Uterus (tissue), 4 donors: ENCODE results near the gene PLA2G1B. TPM values are rescaled to one million over a fixed set of nuclear protein-coding genes. Genes with fewer than 3 reads are reported as not detected.

Experiments
- DNase-seq, 2 donors: peaks; one replicate each; pipeline ENCODE4 v3.0.0-alpha.2; 2019 to 2020
- H3K27ac ChIP-seq, 2 donors: fragments of 200-600 bp; sonication (generic); 1 replicate in 1 of 2; 2 replicates in 1 of 2; pipeline ENCODE4 v1.5.1; 2016 to 2018
- H3K27me3 ChIP-seq, 2 donors: fragments of 200-600 bp; sonication (generic); one replicate each; pipeline ENCODE4 v1.5.1; 2018 to 2019; ENCODE audit warnings: control low read depth in 1 of 2
- H3K36me3 ChIP-seq, 2 donors: fragments of 200-600 bp; sonication (generic); one replicate each; pipeline ENCODE4 v1.5.1; 2019; ENCODE audit warnings: control low read depth in 1 of 2
- H3K4me1 ChIP-seq, 2 donors: fragments of 200-600 bp; sonication (generic); one replicate each; pipeline ENCODE4 v1.5.1; 2018 to 2019; ENCODE audit warnings: control low read depth in 1 of 2
- H3K4me3 ChIP-seq, 2 donors: fragments of 200-600 bp; sonication (generic); 1 replicate in 1 of 2; 2 replicates in 1 of 2; pipeline ENCODE4 v1.5.1; 2018 to 2019; ENCODE audit warnings: mild to moderate bottlenecking in 1 of 2
- H3K9me3 ChIP-seq, 2 donors: fragments of 200-600 bp; sonication (generic); one replicate each; pipeline ENCODE4 v1.5.1; 2019; ENCODE audit warnings: control low read depth in 1 of 2
- CTCF ChIP-seq, 4 experiments: fragments of 200-600 bp in 2 of 4; fragments of 450-650 bp in 2 of 4; sonication (generic) in 2 of 4; IDR thresholded peaks; one replicate each; pipeline ENCODE4 v1.5.1; 2016 to 2019; ENCODE audit warnings: antibody characterized with exemption in 4 of 4, mild to moderate bottlenecking in 2 of 4, moderate library complexity in 1 of 4
- POLR2A ChIP-seq, 2 donors: fragments of 450-650 bp; IDR thresholded peaks; one replicate each; pipeline ENCODE4 v1.6.1; 2016; ENCODE audit warnings: antibody characterized with exemption in 2 of 2, mild to moderate bottlenecking in 1 of 2, moderate library complexity in 1 of 2
- intact Hi-C: fragments of 100-400 bp; cut with DNase I; formaldehyde crosslinking; loops from one replicate; pipeline ENCODE4 v1.15.1; 2023; ENCODE audit warnings: low total_unique reads
- total RNA-seq, 4 donors: library from RNA; depleted of rRNA in 3 of 4; stranded (reverse); fragments of >200 nt in 3 of 4; gene quantifications; one replicate each; pipeline versions ENCODE4 v1.1.0 to v1.2.4, GENCODE V29; 2014 to 2023
- donor health status: DM: yes; HTN: yes; CAD: no.

PLA2G1B gene
- total RNA-seq, 4 donors from 2014 or later, result not detected

DNA sequence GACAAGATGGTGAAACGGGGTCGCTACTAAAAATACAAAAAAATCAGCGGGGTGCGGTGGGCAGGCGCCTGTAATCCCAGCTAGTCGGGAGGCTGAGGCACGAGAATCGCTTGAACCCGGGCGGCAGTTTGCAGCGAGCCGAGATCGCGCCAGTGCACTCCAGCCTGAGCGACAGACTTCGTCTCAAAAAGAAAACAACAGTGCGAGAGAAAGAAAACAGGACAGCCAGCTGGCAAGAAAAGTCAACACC, 35.2 kb downstream of the PLA2G1B start:
- Histone ChIP-seq H3K27ac (peak overlapping the region; percentile 98 to 100), H3K4me1 (no peaks in the 10 kb centered on the region), H3K36me3 (no peaks in the 10 kb centered on the region), H3K27me3 (no peaks in the 10 kb centered on the region), H3K4me3 (peak overlapping the region; percentile 47 to 83), H3K9me3 (no peaks in the 10 kb centered on the region)
- TF ChIP-seq CTCF (IDR thresholded peaks at IDR 0.05), result no peak
- TF ChIP-seq POLR2A (IDR thresholded peaks at IDR 0.05), result no peak
- intact Hi-C loops, result no loop called here
- DNase-seq, result no peak

DNA sequence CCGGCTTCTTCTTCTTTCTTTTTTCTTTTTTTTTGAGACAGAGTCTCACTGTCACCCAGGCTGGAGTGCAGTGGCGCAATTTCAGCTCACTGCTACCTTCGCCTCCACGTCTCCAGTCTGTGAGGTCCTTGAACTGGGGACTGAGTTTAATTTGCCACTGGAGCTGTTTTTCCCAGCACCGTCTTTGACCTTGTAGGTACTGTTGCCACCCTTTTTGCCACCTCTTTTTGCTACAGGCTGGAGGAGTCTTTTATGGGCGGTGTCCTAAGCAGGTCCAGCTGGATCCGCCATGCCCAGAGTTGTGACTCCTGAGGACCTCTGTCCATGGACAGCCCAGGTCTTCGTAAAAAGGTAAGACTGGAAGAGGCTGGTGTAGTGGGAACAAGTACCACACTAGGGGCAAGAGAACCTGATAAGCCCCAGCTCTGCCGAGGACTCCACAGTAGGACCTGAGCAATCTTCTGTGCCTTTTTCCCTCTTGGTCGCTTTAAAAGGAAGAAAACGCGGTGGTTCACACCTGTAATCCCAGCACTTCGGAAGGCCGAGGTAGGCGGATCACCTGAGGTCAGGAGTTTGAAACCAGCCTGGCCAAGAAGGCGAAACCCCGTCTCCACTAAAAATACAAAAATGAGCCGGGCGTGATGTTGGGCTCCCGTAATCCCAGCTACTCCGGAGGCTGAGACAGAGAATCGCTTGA, 36.8 kb downstream of the PLA2G1B start:
- no peaks in the 10 kb centered on the region for H3K36me3 ChIP-seq
- no peaks in the 10 kb centered on the region for H3K9me3 ChIP-seq
- intact Hi-C loops, result no loop called here
- TF ChIP-seq CTCF (IDR thresholded peaks at IDR 0.05) (no peak), POLR2A (IDR thresholded peaks at IDR 0.05) (no peak)
- peak overlapping the region; percentile 98 to 100 for H3K27ac ChIP-seq
- peak in 1 of 2 donors; percentile 34 for DNase-seq
- H3K4me3 ChIP-seq, result peak overlapping the region; percentile 7 to 19
- H3K4me1 ChIP-seq, result no peaks in the 10 kb centered on the region
- no peaks in the 10 kb centered on the region for H3K27me3 ChIP-seq

DNA sequence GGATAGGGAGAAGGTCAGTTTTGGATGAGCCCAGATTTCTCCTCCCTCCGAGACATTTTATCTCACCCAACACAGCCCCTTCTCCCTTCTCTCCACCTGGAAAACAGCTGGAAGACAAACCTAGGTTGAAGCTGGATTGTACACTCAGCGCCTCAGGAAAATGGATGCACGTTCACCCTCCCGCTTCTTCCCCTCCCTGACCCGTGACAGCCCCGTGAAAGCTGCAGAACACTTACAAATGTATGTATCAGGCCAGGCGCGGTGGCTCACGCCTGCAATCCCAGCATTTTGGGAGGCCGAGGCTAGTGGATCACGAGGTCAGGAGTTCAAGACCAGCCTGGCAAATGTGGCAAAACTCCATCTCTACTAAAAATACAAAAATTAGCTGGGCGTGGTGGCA, 40.1 kb downstream of the PLA2G1B start:
- DNase-seq, result no peak
- H3K27me3 ChIP-seq, result no peaks in the 10 kb centered on the region
- H3K27ac ChIP-seq, result no peak overlapping the region
- intact Hi-C loops, result no loop called here
- H3K36me3 ChIP-seq, result no peaks in the 10 kb centered on the region
- no peak overlapping the region for H3K4me3 ChIP-seq
- no peaks in the 10 kb centered on the region for H3K9me3 ChIP-seq
- TF ChIP-seq CTCF (IDR thresholded peaks at IDR 0.05) (no peak), POLR2A (IDR thresholded peaks at IDR 0.05) (no peak)
- H3K4me1 ChIP-seq, result no peaks in the 10 kb centered on the region

GRCh38 chr12:120286768-120287490, 40.6 kb downstream of the PLA2G1B start:
- no peak overlapping the region for H3K4me3 ChIP-seq
- TF ChIP-seq CTCF (IDR thresholded peaks at IDR 0.05), result no peak
- TF ChIP-seq POLR2A (IDR thresholded peaks at IDR 0.05), result no peak
- intact Hi-C loops, result no loop called here
- no peaks in the 10 kb centered on the region for H3K27me3 ChIP-seq
- no peak for DNase-seq
- H3K27ac ChIP-seq, result no peak overlapping the region
- H3K36me3 ChIP-seq, result no peaks in the 10 kb centered on the region
- no peaks in the 10 kb centered on the region for H3K9me3 ChIP-seq
- no peaks in the 10 kb centered on the region for H3K4me1 ChIP-seq

- no peak for TF ChIP-seq CTCF (IDR thresholded peaks at IDR 0.05)
- no peak for TF ChIP-seq POLR2A (IDR thresholded peaks at IDR 0.05)
- no peaks in the 10 kb centered on the region for H3K9me3 ChIP-seq
- no peaks in the 10 kb centered on the region for H3K27me3 ChIP-seq
- no peak overlapping the region for H3K4me3 ChIP-seq
- no peak for DNase-seq
- intact Hi-C loops, result no loop called here
- H3K27ac ChIP-seq, result no peak overlapping the region
- no peaks in the 10 kb centered on the region for H3K36me3 ChIP-seq
- H3K4me1 ChIP-seq, result no peaks in the 10 kb centered on the region
Observed at GRCh38 chr12:120284381-120284780, 43.2 kb downstream of the PLA2G1B start.
